PC-3 (cell line): ENCODE results near the gene NEO1. TPM values are rescaled to one million over a fixed set of nuclear protein-coding genes. Genes with fewer than 3 reads are reported as not detected.

Source experiments
- ATAC-seq: fragments of 200-7000 bp; cut with Tn5 transposase; 2 replicates; pipeline ENCODE4 v1.9.1; 2020; ENCODE audit warnings: mild to moderate bottlenecking, moderate library complexity
- BruUV-seq: library from RNA; stranded (reverse); fragments of 400-500 nt; replicated peaks from 2 replicates; lab custom pipeline; 2021; lab: Mats Ljungman, UMichigan
- CTCF ChIA-PET: fragments of 300-600 bp; sonication (Branson Sonifier 250); formaldehyde crosslinking; loops from one replicate; lab custom pipeline; 2022; ENCODE audit warnings: antibody characterized with exemption; lab: Charles Lee
- POLR2A ChIA-PET: fragments of 300-600 bp; sonication (Branson Sonifier 250); formaldehyde crosslinking; loops from one replicate; lab custom pipeline; 2022; ENCODE audit warnings: antibody characterized with exemption; ENCODE audit not compliant: unreplicated experiment; lab: Charles Lee
- DNase-seq: peaks from one replicate; pipeline ENCODE4 v3.0.0-alpha.2; 2015
- H2AFZ ChIP-seq: fragments of 300-600 bp; sonication (generic); 2 replicates; pipeline ENCODE4 v1.6.0; 2016; ENCODE audit warnings: antibody characterized with exemption, low read length
- H3F3A ChIP-seq: fragments of 300-600 bp; sonication (generic); one replicate; pipeline ENCODE4 v1.6.0; 2017; ENCODE audit warnings: antibody characterized with exemption, low read length, control low read depth, mild to moderate bottlenecking; ENCODE audit not compliant: unreplicated experiment
- H3K27ac ChIP-seq: fragments of 300-600 bp; sonication (generic); 2 replicates; pipeline ENCODE4 v1.5.1; 2016; ENCODE audit warnings: mild to moderate bottlenecking, low read length
- H3K27me3 ChIP-seq: fragments of 300-600 bp; sonication (generic); 2 replicates; pipeline ENCODE4 v1.6.1; 2016; ENCODE audit warnings: low read length, mixed read lengths
- H3K36me3 ChIP-seq: fragments of 300-600 bp; sonication (generic); 2 replicates; pipeline ENCODE4 v1.6.1; 2016; ENCODE audit warnings: low read depth, mixed run types, low read length, mixed read lengths
- H3K4me1 ChIP-seq: fragments of 300-600 bp; sonication (generic); 2 replicates; pipeline ENCODE4 v1.5.1; 2016; ENCODE audit warnings: low read length; ENCODE audit not compliant: insufficient read depth
- H3K4me2 ChIP-seq: fragments of 300-600 bp; sonication (generic); 2 replicates; pipeline ENCODE4 v1.6.0; 2016; ENCODE audit warnings: low read length
- H3K4me3 ChIP-seq: fragments of 300-600 bp; sonication (generic); 2 replicates; pipeline ENCODE4 v1.5.1; 2016; ENCODE audit warnings: mild to moderate bottlenecking, low read length, mixed read lengths
- H3K79me2 ChIP-seq: fragments of 300-600 bp; sonication (generic); 2 replicates; pipeline ENCODE4 v1.6.1; 2017; ENCODE audit warnings: low read length, mixed read lengths
- H3K9ac ChIP-seq: fragments of 300-600 bp; sonication (generic); 2 replicates; pipeline ENCODE4 v1.6.0; 2016; ENCODE audit warnings: mild to moderate bottlenecking, low read length
- H3K9me2 ChIP-seq: fragments of 300-600 bp; sonication (generic); replicated peaks from 2 replicates; pipeline ENCODE4 v1.6.1; 2016; ENCODE audit warnings: mixed run types, low read length, mixed read lengths
- H3K9me3 ChIP-seq: fragments of 300-600 bp; sonication (generic); 2 replicates; pipeline ENCODE4 v1.6.1; 2016; ENCODE audit warnings: low read length, mixed read lengths
- H4K20me1 ChIP-seq: fragments of 300-600 bp; sonication (generic); 2 replicates; pipeline ENCODE4 v1.6.1; 2016; ENCODE audit warnings: low read length, mixed read lengths
- CTCF ChIP-seq: fragments of 300-600 bp; sonication (generic); conservative IDR thresholded peaks from 2 replicates; pipeline ENCODE4 v1.5.1; 2017; ENCODE audit warnings: antibody characterized with exemption, low read depth, mild to moderate bottlenecking, low read length
- EZH2 ChIP-seq: fragments of 300-600 bp; sonication (generic); IDR thresholded peaks from one replicate; pipeline ENCODE4 v1.6.1; 2017; ENCODE audit warnings: antibody characterized with exemption, mild to moderate bottlenecking, low read length; ENCODE audit not compliant: unreplicated experiment
- EZH2phosphoT487 ChIP-seq: fragments of 300-600 bp; sonication (generic); IDR thresholded peaks from 2 replicates; pipeline ENCODE4 v1.6.1; 2018; ENCODE audit warnings: mild to moderate bottlenecking, antibody characterized with exemption, low read length, borderline replicate concordance
- intact Hi-C: fragments of 100-400 bp; cut with micrococcal nuclease; formaldehyde crosslinking; loops from 2 replicates; pipeline ENCODE4 v1.9.0; 2023
- total RNA-seq: library from RNA; depleted of rRNA; stranded (reverse); fragments of >200 nt; gene quantifications from 2 replicates; pipeline ENCODE4 v1.2.3, GENCODE V29; 2014

The NEO1 gene
- total RNA-seq, 1 experiment from 2014 or later, result 1.2 TPM

GRCh38 chr15:73082812-73083211, 30.5 kb downstream of the NEO1 start:
- Histone ChIP-seq H3K27me3 (no peaks in the 10 kb centered on the region), H3K36me3 (no peaks in the 10 kb centered on the region), H2AFZ (no peak overlapping the region), H3K9ac (no peak overlapping the region), H3K27ac (no peak overlapping the region), H3F3A (no peaks in the 10 kb centered on the region), H3K79me2 (no peaks in the 10 kb centered on the region), H4K20me1 (no peaks in the 10 kb centered on the region), H3K4me3 (no peak overlapping the region), H3K4me1 (peaks cover 8% of the 10 kb centered on the region; the same call in 1 of the 2 replicates), H3K9me2 (no peaks in the 10 kb centered on the region), H3K9me3 (peaks cover 5% of the 10 kb centered on the region), H3K4me2 (no peak overlapping the region)
- intact Hi-C loops, result no loop called here
- DNase-seq (no peak), ATAC-seq (no peak)
- ChIA-PET CTCF (no interaction called here), POLR2A (no interaction called here)
- TF ChIP-seq EZH2phosphoT487 (no peak), CTCF (no peak), EZH2 (no peak)
- BruUV-seq, result no TSS peak

GRCh38 chr15:73087098-73087497, 34.8 kb downstream of the NEO1 start:
- BruUV-seq, result no TSS peak
- no peaks in the 10 kb centered on the region for H3F3A ChIP-seq
- DNase-seq (no peak), ATAC-seq (no peak)
- no peaks in the 10 kb centered on the region for H3K79me2 ChIP-seq
- no peak overlapping the region for H2AFZ ChIP-seq
- no peaks in the 10 kb centered on the region for H4K20me1 ChIP-seq
- no peak overlapping the region for H3K27ac ChIP-seq
- intact Hi-C loops, result no loop called here
- no peaks in the 10 kb centered on the region for H3K36me3 ChIP-seq
- H3K4me2 ChIP-seq, result no peak overlapping the region
- no peaks in the 10 kb centered on the region for H3K9me2 ChIP-seq
- POLR2A ChIA-PET, result no interaction called here
- CTCF ChIA-PET, result no interaction called here
- no peaks in the 10 kb centered on the region for H3K4me1 ChIP-seq
- peaks cover 5% of the 10 kb centered on the region for H3K9me3 ChIP-seq
- no peaks in the 10 kb centered on the region for H3K27me3 ChIP-seq
- no peak overlapping the region for H3K4me3 ChIP-seq
- no peak for TF ChIP-seq CTCF
- TF ChIP-seq EZH2, result no peak
- no peak for TF ChIP-seq EZH2phosphoT487
- H3K9ac ChIP-seq, result no peak overlapping the region

- DNase-seq, result no peak
- Histone ChIP-seq H3K4me3 (no peak overlapping the region), H3F3A (no peaks in the 10 kb centered on the region), H3K36me3 (no peaks in the 10 kb centered on the region), H3K9me2 (no peaks in the 10 kb centered on the region), H3K27me3 (peaks cover 7% of the 10 kb centered on the region; the same call in 1 of the 2 replicates), H3K9me3 (no peaks in the 10 kb centered on the region), H3K4me1 (no peaks in the 10 kb centered on the region), H3K27ac (no peak overlapping the region), H2AFZ (no peak overlapping the region), H3K9ac (no peak overlapping the region), H3K4me2 (no peak overlapping the region), H4K20me1 (no peaks in the 10 kb centered on the region), H3K79me2 (no peaks in the 10 kb centered on the region)
- TF ChIP-seq EZH2, result no peak
- TF ChIP-seq EZH2phosphoT487, result no peak
- no peak for TF ChIP-seq CTCF
- POLR2A ChIA-PET, result no interaction called here
- intact Hi-C loops, result no loop called here
- no TSS peak for BruUV-seq
- CTCF ChIA-PET, result no interaction called here
- ATAC-seq, result no peak
Observed at GRCh38 chr15:73105064-73105463, 52.8 kb downstream of the NEO1 start.
